Liver (tissue), 9 donors: ENCODE data around the gene PHKG1. TPM values are rescaled to one million over a fixed set of nuclear protein-coding genes. Genes with fewer than 3 reads are reported as not detected.
"Not testable (repeated sequence)": the region's sequence is repeated elsewhere in the genome, so short reads cannot be mapped to it uniquely, and the experiment has no call there.

Experiments used
- DNase-seq: peaks from one replicate; pipeline ENCODE4 v3.0.0-alpha.2; 2017; ENCODE audit warnings: low spot score
- H3K27ac ChIP-seq, 2 donors: one replicate each; pipeline ENCODE4 v1.7.0; 2013; ENCODE audit warnings: inconsistent platforms in 2 of 2, low read length in 2 of 2, control low read depth in 1 of 2, low read depth in 1 of 2, mild to moderate bottlenecking in 1 of 2
- H3K27me3 ChIP-seq, 4 donors: one replicate each; pipeline versions ENCODE4 v1.6.1 to v1.7.0; 2013; ENCODE audit warnings: low read length in 3 of 4, inconsistent platforms in 1 of 4, mild to moderate bottlenecking in 1 of 4, moderate library complexity in 1 of 4; ENCODE audit not compliant: control insufficient read depth in 4 of 4, insufficient read depth in 4 of 4
- H3K36me3 ChIP-seq, 4 donors: one replicate each; pipeline versions ENCODE4 v1.6.1 to v1.7.0; 2013; ENCODE audit warnings: low read length in 3 of 4, mild to moderate bottlenecking in 3 of 4, low read depth in 1 of 4, moderate library complexity in 1 of 4; ENCODE audit not compliant: control insufficient read depth in 4 of 4, insufficient read depth in 3 of 4
- H3K4me1 ChIP-seq, 4 donors: one replicate each; pipeline versions ENCODE4 v1.6.1 to v1.7.0; 2013; ENCODE audit warnings: low read length in 3 of 4, mild to moderate bottlenecking in 3 of 4, moderate library complexity in 1 of 4; ENCODE audit not compliant: control insufficient read depth in 4 of 4, insufficient read depth in 4 of 4
- H3K4me3 ChIP-seq, 3 donors: one replicate each; pipeline versions ENCODE4 v1.6.1 to v1.7.0; 2013; ENCODE audit warnings: low read length in 3 of 3, control low read depth in 1 of 3, low read depth in 1 of 3, mild to moderate bottlenecking in 1 of 3
- H3K9ac ChIP-seq, 2 donors: one replicate each; pipeline ENCODE4 v1.7.0; 2013; ENCODE audit warnings: low read length in 2 of 2, mild to moderate bottlenecking in 2 of 2, moderate library complexity in 2 of 2, control low read depth in 1 of 2, low read depth in 1 of 2
- H3K9me3 ChIP-seq, 4 donors: one replicate each; pipeline versions ENCODE4 v1.6.1 to v1.7.0; 2013; ENCODE audit warnings: low read length in 3 of 4; ENCODE audit not compliant: control insufficient read depth in 4 of 4
- FOXA1 ChIP-seq: IDR thresholded peaks from 2 replicates; pipeline ENCODE4 v1.6.1; 2016; ENCODE audit warnings: antibody characterized with exemption
- GABPA ChIP-seq, 2 donors: IDR thresholded peaks in 1 of 2; conservative IDR thresholded peaks in 1 of 2; 2 replicates each; pipeline ENCODE4 v1.6.1; 2016; ENCODE audit warnings: antibody characterized with exemption in 2 of 2, mild to moderate bottlenecking in 1 of 2, moderate library complexity in 1 of 2
- HNF4A ChIP-seq, 2 donors: conservative IDR thresholded peaks; 2 replicates each; pipeline ENCODE4 v1.6.1; 2016; ENCODE audit warnings: antibody characterized with exemption in 2 of 2, mild to moderate bottlenecking in 2 of 2
- JUND ChIP-seq, 2 donors: IDR thresholded peaks; 2 replicates each; pipeline ENCODE4 v1.6.1; 2016; ENCODE audit warnings: antibody characterized with exemption in 2 of 2
- RAD21 ChIP-seq, 2 donors: IDR thresholded peaks; 2 replicates each; pipeline ENCODE4 v1.6.1; 2016; ENCODE audit warnings: antibody characterized with exemption in 2 of 2, mild to moderate bottlenecking in 2 of 2
- RXRA ChIP-seq, 2 donors: IDR thresholded peaks; 2 replicates each; pipeline ENCODE4 v1.6.1; 2017 to 2018; ENCODE audit warnings: antibody characterized with exemption in 2 of 2, mild to moderate bottlenecking in 1 of 2
- TAF1 ChIP-seq: conservative IDR thresholded peaks from 2 replicates; pipeline ENCODE4 v1.6.1; 2016; ENCODE audit warnings: antibody characterized with exemption, mild to moderate bottlenecking
- YY1 ChIP-seq: IDR thresholded peaks from 2 replicates; pipeline ENCODE4 v1.6.1; 2016; ENCODE audit warnings: antibody characterized with exemption, mild to moderate bottlenecking
- WGBS: extraction: QIAGEN DNeasy Blood & Tissue Kit; methylation state at CpG from one replicate; pipeline ENCODE4 v1.1.7; 2013; 5-methylcytosine and 5-hydroxymethylcytosine counted together
- polyA plus RNA-seq, 2 donors: library from polyadenylated mRNA; stranded (reverse) in 1 of 2; unstranded in 1 of 2; fragments of 200-250 nt in 1 of 2; fragments of >200 nt in 1 of 2; fragmentation: Nextera tagmentation in 1 of 2; extraction: Ambion mirVana in 1 of 2; gene quantifications; one replicate each; pipeline versions ENCODE4 v1.2.1 to v1.2.3, GENCODE V29; 2013 to 2015
- total RNA-seq, 2 donors: library from RNA; depleted of rRNA; stranded (reverse); fragments of >200 nt; gene quantifications; one replicate each; pipeline ENCODE4 v1.2.3, GENCODE V29; 2014
- TF ChIP-seq, protein P1 (sequence below): fragments of 150-350 bp; IDR thresholded peaks from 2 replicates; pipeline ENCODE4 v1.5.1; 2017; ENCODE audit warnings: improper control_type of control experiment, low read depth, low read length; ENCODE audit not compliant: missing input control
- TF ChIP-seq, protein P2 (sequence below): IDR thresholded peaks from 2 replicates; pipeline ENCODE4 v1.6.1; 2016; ENCODE audit warnings: antibody characterized with exemption
- TF ChIP-seq, protein P3 (sequence below): IDR thresholded peaks from 2 replicates; pipeline ENCODE4 v1.6.1; 2016; ENCODE audit warnings: antibody characterized with exemption
- donor health status: healthy.
- donor health status: healthy.
- donor health status: healthy.
- donor health status: healthy.
- donor health status: healthy.

Gene PHKG1
- total and polyA plus RNA-seq, 4 donors: 0.18 to 1.0 (median 0.24) TPM

DNA sequence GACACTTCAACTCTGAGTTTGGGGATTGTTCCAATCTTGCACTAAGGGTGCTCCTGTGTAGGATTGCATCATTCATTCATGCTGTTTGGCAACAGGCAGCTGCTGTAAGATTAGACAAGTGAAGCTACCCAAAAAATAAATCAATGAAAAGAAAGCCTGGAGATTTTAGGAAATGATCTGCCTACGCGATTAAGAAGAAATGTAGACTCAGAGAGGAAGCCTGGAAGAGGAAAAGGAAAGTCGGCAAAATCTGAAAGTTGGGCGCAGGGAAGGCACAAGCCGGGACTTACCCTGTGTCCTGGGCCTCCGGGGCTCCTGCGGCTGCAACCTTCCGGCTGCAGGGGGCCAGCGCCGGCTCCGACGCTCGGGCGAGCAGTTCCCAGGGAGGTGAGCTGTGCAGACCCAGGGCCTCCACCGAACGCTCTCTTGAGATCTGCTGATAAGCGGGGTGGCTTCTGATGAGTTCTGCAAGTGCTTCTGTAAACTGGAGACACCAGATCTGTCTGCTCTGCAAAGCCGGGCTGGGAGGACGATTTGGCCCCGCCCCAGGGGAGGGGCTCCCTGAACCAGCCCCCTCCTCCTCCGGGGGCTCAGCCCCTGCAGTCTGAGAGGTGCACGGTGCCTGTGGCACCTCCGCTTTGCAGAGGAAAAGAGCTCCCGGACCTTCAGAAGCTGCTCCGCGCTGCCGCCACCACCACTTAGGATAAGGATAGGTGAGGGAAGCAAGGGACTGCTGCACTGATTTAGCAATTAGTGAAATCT is 58.9 kb downstream of the PHKG1 start:
- Histone ChIP-seq H3K27me3 (no peaks in the 10 kb centered on the region), H3K27ac (peak overlapping the region in 1 of 2 donors; percentile 14), H3K9me3 (no peaks in the 10 kb centered on the region), H3K4me3 (peak overlapping the region; percentile 68 to 83 (median 83)), H3K36me3 (peaks cover 0 to 3% (median 0%) of the 10 kb centered on the region in 4 donors), H3K9ac (peak overlapping the region; percentile 3 to 71), H3K4me1 (peaks cover 3 to 15% (median 14%) of the 10 kb centered on the region in 4 donors)
- peak; percentile 74 for DNase-seq
- TF ChIP-seq HNF4A (conservative IDR thresholded peaks at IDR 0.05) (peak; percentile 5 to 10), FOXA1 (no peak), YY1 (no peak), RAD21 (IDR thresholded peaks at IDR 0.05) (peak in 1 of 2 donors; percentile 4)
- TF ChIP-seq, protein P1, sequence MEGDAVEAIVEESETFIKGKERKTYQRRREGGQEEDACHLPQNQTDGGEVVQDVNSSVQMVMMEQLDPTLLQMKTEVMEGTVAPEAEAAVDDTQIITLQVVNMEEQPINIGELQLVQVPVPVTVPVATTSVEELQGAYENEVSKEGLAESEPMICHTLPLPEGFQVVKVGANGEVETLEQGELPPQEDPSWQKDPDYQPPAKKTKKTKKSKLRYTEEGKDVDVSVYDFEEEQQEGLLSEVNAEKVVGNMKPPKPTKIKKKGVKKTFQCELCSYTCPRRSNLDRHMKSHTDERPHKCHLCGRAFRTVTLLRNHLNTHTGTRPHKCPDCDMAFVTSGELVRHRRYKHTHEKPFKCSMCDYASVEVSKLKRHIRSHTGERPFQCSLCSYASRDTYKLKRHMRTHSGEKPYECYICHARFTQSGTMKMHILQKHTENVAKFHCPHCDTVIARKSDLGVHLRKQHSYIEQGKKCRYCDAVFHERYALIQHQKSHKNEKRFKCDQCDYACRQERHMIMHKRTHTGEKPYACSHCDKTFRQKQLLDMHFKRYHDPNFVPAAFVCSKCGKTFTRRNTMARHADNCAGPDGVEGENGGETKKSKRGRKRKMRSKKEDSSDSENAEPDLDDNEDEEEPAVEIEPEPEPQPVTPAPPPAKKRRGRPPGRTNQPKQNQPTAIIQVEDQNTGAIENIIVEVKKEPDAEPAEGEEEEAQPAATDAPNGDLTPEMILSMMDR: peak; percentile 6
- TF ChIP-seq, protein P2, sequence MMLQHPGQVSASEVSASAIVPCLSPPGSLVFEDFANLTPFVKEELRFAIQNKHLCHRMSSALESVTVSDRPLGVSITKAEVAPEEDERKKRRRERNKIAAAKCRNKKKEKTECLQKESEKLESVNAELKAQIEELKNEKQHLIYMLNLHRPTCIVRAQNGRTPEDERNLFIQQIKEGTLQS: peak; percentile 82
- under 1% methylated on average over 27 of the region's 27 CpGs for WGBS

DNA sequence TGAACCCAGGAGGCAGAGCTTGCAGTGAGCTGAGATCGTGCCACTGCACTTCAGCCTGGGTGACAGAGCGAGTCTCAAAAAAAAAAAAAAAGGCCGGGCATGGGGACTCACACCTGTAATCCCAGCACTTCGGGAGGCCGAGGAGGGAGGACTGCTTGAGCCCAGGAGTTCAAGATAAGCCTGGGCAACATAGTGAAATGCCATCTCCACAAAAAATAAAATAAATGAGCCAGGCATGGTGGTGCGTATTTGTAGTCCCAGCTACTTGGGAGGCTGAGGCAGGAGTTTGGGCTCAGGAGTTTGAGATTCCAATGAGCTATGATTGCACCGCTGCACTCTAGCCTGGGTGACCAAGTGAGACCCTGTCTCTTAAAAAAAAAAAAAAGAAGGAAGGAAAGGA is 60.2 kb downstream of the PHKG1 start:
- not testable (repeated sequence) for H3K9ac ChIP-seq, H3K36me3 ChIP-seq, DNase-seq, H3K27me3 ChIP-seq, H3K9me3 ChIP-seq, H3K4me3 ChIP-seq, H3K27ac ChIP-seq
- 97% methylated on average over 7 of the region's 7 CpGs for WGBS
- peaks cover 7 to 18% (median 15%) of the 10 kb centered on the region in 4 donors for H3K4me1 ChIP-seq

DNA sequence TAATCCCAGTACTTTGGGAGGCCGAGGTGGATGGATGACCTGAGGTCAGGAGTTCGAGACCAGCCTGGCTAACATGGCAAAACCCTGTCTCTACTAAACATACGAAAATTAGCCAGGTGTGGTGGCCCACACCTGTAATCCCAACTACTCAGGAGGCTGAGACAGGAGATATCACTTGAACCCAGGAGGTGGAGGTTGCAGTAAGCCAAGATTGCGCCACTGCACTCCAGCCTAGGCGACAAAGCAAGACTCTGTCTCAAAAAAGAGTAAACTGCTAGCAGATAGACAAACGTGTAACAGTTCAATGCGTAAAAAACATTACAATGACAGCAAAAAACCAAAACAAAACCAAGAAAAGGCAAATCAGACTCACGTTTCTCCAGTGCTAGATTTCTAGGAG is 61.2 kb downstream of the PHKG1 start:
- WGBS: 81% methylated on average over 8 of the region's 8 CpGs
- H3K4me1 ChIP-seq: peaks cover 7 to 18% (median 15%) of the 10 kb centered on the region in 4 donors
- H3K4me3 ChIP-seq, H3K27me3 ChIP-seq, H3K9ac ChIP-seq, H3K27ac ChIP-seq, DNase-seq, H3K36me3 ChIP-seq, H3K9me3 ChIP-seq: not testable (repeated sequence)

DNA sequence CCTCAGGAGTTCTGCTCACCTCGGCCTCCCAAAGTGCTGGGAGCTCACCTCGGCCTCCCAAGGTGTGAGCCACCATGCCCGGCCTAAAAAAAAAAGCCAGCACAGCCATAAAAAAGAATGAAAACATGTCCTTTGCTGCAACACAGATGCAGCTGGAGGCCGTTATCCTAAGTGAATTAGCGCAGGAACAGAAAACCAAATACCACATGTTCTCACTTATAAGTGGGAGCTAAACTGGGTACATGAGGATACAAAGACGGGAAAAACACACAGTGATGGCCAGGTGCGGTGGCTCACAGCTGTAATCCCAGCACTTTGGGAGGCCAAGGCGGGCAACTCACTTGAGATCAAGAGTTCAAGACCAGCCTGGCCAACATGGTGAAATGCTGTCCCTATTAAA is 62.4 kb downstream of the PHKG1 start:
- H3K9ac ChIP-seq: no peak overlapping the region
- H3K27me3 ChIP-seq: no peaks in the 10 kb centered on the region
- no peak overlapping the region for H3K4me3 ChIP-seq
- WGBS: 97% methylated on average over 8 of the region's 8 CpGs
- H3K9me3 ChIP-seq: no peaks in the 10 kb centered on the region
- peaks cover 7 to 18% (median 15%) of the 10 kb centered on the region in 4 donors for H3K4me1 ChIP-seq
- DNase-seq: no peak
- no peak overlapping the region for H3K27ac ChIP-seq
- H3K36me3 ChIP-seq: peaks cover 0 to 3% (median 0%) of the 10 kb centered on the region in 4 donors
- TF ChIP-seq, protein P1: no peak
- TF ChIP-seq TAF1 (no peak), RXRA (IDR thresholded peaks at IDR 0.05) (no peak), FOXA1 (no peak), GABPA (IDR thresholded peaks at IDR 0.05 in 1 of 2, conservative IDR thresholded peaks at IDR 0.05 in 1 of 2) (no peak), JUND (IDR thresholded peaks at IDR 0.05) (no peak)
- TF ChIP-seq, protein P3, sequence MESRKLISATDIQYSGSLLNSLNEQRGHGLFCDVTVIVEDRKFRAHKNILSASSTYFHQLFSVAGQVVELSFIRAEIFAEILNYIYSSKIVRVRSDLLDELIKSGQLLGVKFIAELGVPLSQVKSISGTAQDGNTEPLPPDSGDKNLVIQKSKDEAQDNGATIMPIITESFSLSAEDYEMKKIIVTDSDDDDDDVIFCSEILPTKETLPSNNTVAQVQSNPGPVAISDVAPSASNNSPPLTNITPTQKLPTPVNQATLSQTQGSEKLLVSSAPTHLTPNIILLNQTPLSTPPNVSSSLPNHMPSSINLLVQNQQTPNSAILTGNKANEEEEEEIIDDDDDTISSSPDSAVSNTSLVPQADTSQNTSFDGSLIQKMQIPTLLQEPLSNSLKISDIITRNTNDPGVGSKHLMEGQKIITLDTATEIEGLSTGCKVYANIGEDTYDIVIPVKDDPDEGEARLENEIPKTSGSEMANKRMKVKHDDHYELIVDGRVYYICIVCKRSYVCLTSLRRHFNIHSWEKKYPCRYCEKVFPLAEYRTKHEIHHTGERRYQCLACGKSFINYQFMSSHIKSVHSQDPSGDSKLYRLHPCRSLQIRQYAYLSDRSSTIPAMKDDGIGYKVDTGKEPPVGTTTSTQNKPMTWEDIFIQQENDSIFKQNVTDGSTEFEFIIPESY: no peak
- TF ChIP-seq, protein P2: no peak
